ENCODE measurements around the gene STAG1. TPM values are rescaled to one million over a fixed set of nuclear protein-coding genes. Genes with fewer than 3 reads are reported as not detected.

Gene STAG1
- total RNA-seq = 47.0 and 48.6 TPM in 2 replicates

GRCh38 chr3:136752172-136752421 lies at the start of gene STAG1:
STAG1 (minus strand) TSS chr3:136752378; CDS start chr3:136630898, 121,480 bp downstream.

Other genes starting within 250 kb of the STAG1 start
- gene SLC35G2, start 66.7 kb upstream of the STAG1 start, total RNA-seq = 11.4 and 16.2 TPM in 2 replicates
- 29.4 and 30.0 TPM in 2 replicates for gene NCK1, start 109.8 kb upstream of the STAG1 start, total RNA-seq
- 0.31 and 0.53 TPM in 2 replicates for gene IL20RB, start 205.6 kb upstream of the STAG1 start, total RNA-seq